Measurements from ENCODE around the gene RLF. TPM values are rescaled to one million over a fixed set of nuclear protein-coding genes. Genes with fewer than 3 reads are reported as not detected.
A peak's percentile ranks its signal among the peaks of the same experiment; 100 is the strongest.

RLF gene
- total and polyA plus RNA-seq, 2 of the 8 experiments (the other 6 are each of a cell fraction or from before 2014, with no cell fraction given): 4.2 to 18.0 TPM

- no peak overlapping the region for H2BK120ac ChIP-seq (replicated peaks; ENCODE audit: low read depth, low read length)
- DNase-seq (ENCODE audit: low read depth in 1 of 2, low spot score in 2 of 2): no peak
- H4K5ac ChIP-seq (ENCODE audit: insufficient read length, low read depth, low read length): no peak overlapping the region
- H3K4me1 ChIP-seq (replicated peaks in 1 of 4; ENCODE audit: control insufficient read depth in 3 of 4, insufficient read depth in 4 of 4, low read length in 3 of 4): peaks cover 0 to 3% (median 0%) of the 10 kb centered on the region in 4 experiments; a peak in 1 of 7 replicates
- H3K56ac ChIP-seq (replicated peaks; ENCODE audit: insufficient read length, low read depth, low read length): no peak overlapping the region
- no peak for FAIRE-seq
- ChIA-PET POLR2A (ENCODE audit: partially characterized antibody) (interaction anchor here (0.8 to 1.0 kb wide), 2 partner anchors 75 to 100 kb away, joined by 3 read pairs; partner anchors contain the start of gene ZMPSTE24), CTCF (ENCODE audit: partially characterized antibody) (interaction anchor here (0.6 to 5.6 kb wide), 27 partner anchors 9 to 242 kb away, joined by 3 to 33 read pairs (median 4); partner anchors contain the start of gene TMCO2)
- peaks cover 4 to 93% of the 10 kb centered on the region in 2 experiments; a peak in 3 of 4 replicates for H3K79me2 ChIP-seq (ENCODE audit: control insufficient read depth in 1 of 2, insufficient read depth in 2 of 2, low read length in 2 of 2)
- H2AFZ ChIP-seq (ENCODE audit: low read length): no peak overlapping the region
- H3K9ac ChIP-seq (replicated peaks in 1 of 4; ENCODE audit: extremely low read depth in 1 of 4, low read depth in 3 of 4, low read length in 3 of 4): no peak overlapping the region
- peak in 2 of 3 experiments; percentile 32 to 50; a peak in 2 of 4 replicates for TF ChIP-seq CTCF (IDR thresholded peaks at IDR 0.05; ENCODE audit: control extremely low read depth in 1 of 3, insufficient read depth in 1 of 3, low read depth in 1 of 3, low read length in 3 of 3)
- TF ChIP-seq RXRA (IDR thresholded peaks at IDR 0.05; ENCODE audit: insufficient read depth, low read depth, low read length): no peak
- no peak for TF ChIP-seq SP1 (IDR thresholded peaks at IDR 0.05; ENCODE audit: low read depth, low read length)
- peak; percentile 16 to 32; a peak in 1 of 4 replicates for TF ChIP-seq RAD21 (IDR thresholded peaks at IDR 0.05 in 1 of 2, conservative IDR thresholded peaks at IDR 0.05 in 1 of 2; ENCODE audit: low read depth in 2 of 2, low read length in 2 of 2)
- TF ChIP-seq EP300 (IDR thresholded peaks at IDR 0.05; ENCODE audit: borderline replicate concordance in 1 of 2, low read depth in 2 of 2, low read length in 2 of 2): no peak
- H2BK15ac ChIP-seq (ENCODE audit: low read length): no peak overlapping the region
- H3K23ac ChIP-seq (ENCODE audit: insufficient read length): no peak overlapping the region
- H3K27me3 ChIP-seq (replicated peaks in 1 of 4; ENCODE audit: control insufficient read depth in 3 of 4, extremely low read depth in 1 of 4, insufficient read depth in 3 of 4, low read length in 3 of 4): no peaks in the 10 kb centered on the region
- H2AK5ac ChIP-seq (ENCODE audit: low read depth, low read length): no peak overlapping the region
- H3K4me2 ChIP-seq (ENCODE audit: insufficient read depth in 1 of 2, low read depth in 2 of 2, low read length in 2 of 2): no peak overlapping the region
- no peak overlapping the region for H3K4me3 ChIP-seq (ENCODE audit: extremely low read depth in 1 of 4, insufficient read depth in 2 of 4, low read depth in 3 of 4, low read length in 4 of 4)
- H4K91ac ChIP-seq (replicated peaks; ENCODE audit: insufficient read length, low read length): no peak overlapping the region
- no peaks in the 10 kb centered on the region for H3K23me2 ChIP-seq (ENCODE audit: low read depth, low read length)
- H3K4ac ChIP-seq (replicated peaks; ENCODE audit: insufficient read length, low read depth, low read length): no peak overlapping the region
- H3K14ac ChIP-seq (ENCODE audit: insufficient read length): no peak overlapping the region
- no peak overlapping the region for H2BK12ac ChIP-seq (ENCODE audit: low read depth, low read length)
- H3K27ac ChIP-seq (ENCODE audit: low read depth, low read length): no peak overlapping the region
- H2BK20ac ChIP-seq (ENCODE audit: low read length): no peak overlapping the region
- H3K79me1 ChIP-seq (ENCODE audit: low read depth, low read length): no peaks in the 10 kb centered on the region
- no peak overlapping the region for H3K18ac ChIP-seq (ENCODE audit: extremely low read depth, low read length)
- H3K9me3 ChIP-seq (ENCODE audit: insufficient read depth in 2 of 2, low read depth in 1 of 2, low read length in 1 of 2): no peaks in the 10 kb centered on the region
- no peaks in the 10 kb centered on the region for H3K36me3 ChIP-seq (ENCODE audit: control insufficient read depth in 2 of 4, insufficient read depth in 4 of 4, low read length in 3 of 4)
- H2BK5ac ChIP-seq (ENCODE audit: low read depth, low read length): no peak overlapping the region
- H4K8ac ChIP-seq (ENCODE audit: extremely low read depth, insufficient read depth, low read length): no peak overlapping the region
- peaks cover 3 to 11% of the 10 kb centered on the region in 2 experiments for H4K20me1 ChIP-seq (replicated peaks in 1 of 2; ENCODE audit: control insufficient read depth in 1 of 2, insufficient read depth in 2 of 2, low read length in 2 of 2)
- 75% methylated on average over 3 of the region's 3 CpGs; no CpG with 5 or more reads in 1 of the 2 experiments for WGBS, 2 experiments (ENCODE audit: extremely low coverage in 1 of 2, insufficient coverage in 1 of 2, insufficient read length in 1 of 2, insufficient replicate concordance in 2 of 2, low coverage in 1 of 2, low lambda C conversion rate in 2 of 2, missing lambda C conversion rate in 1 of 2)
Observed at GRCh38 chr1:40183055-40183710, 22.0 kb downstream of the RLF start.
